IPS-18a (cell line): ENCODE data around the gene ALKBH8.
"Not testable (repeated sequence)": the region's sequence is repeated elsewhere in the genome, so short reads cannot be mapped to it uniquely, and the experiment has no call there.

Experiments
- H3K27ac ChIP-seq: one replicate; pipeline ENCODE4 v1.5.1; 2013; ENCODE audit warnings: low read length
- H3K27me3 ChIP-seq: one replicate; pipeline ENCODE4 v1.6.1; 2013; ENCODE audit warnings: mild to moderate bottlenecking, low read length; ENCODE audit not compliant: control insufficient read depth, insufficient read depth
- H3K36me3 ChIP-seq: one replicate; pipeline ENCODE4 v1.6.1; 2013; ENCODE audit warnings: low read depth, low read length; ENCODE audit not compliant: control insufficient read depth
- H3K4me1 ChIP-seq: one replicate; pipeline ENCODE4 v1.6.1; 2013; ENCODE audit warnings: low read depth, low read length; ENCODE audit not compliant: control insufficient read depth
- H3K4me3 ChIP-seq: one replicate; pipeline ENCODE4 v1.5.1; 2013; ENCODE audit warnings: low read length
- H3K9ac ChIP-seq: one replicate; pipeline ENCODE4 v1.6.1; 2013; ENCODE audit warnings: mild to moderate bottlenecking, low read length, moderate library complexity
- H3K9me3 ChIP-seq: one replicate; pipeline ENCODE4 v1.6.1; 2013; ENCODE audit warnings: low read depth, low read length; ENCODE audit not compliant: control insufficient read depth

The ALKBH8 gene

DNA sequence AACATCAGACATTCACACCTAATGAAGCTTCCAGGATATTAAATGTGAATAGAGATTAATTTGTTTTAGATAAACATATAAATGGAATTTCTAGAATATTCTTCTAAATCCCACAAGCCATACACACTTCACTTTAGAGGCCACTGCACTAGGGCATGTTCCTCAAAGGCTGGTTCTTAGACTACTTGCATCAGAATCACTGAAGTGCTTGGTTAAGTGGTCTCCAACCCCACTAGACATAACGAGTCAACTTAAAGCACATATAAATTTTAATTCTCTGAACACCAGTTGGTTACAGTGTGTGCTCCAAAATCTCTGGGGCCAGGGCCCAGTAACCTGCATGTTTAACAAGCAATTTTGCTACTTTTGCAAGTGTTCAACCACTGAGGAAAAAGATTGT, 7.9 kb upstream of the ALKBH8 start:
- no peak overlapping the region for H3K4me3 ChIP-seq
- H3K9me3 ChIP-seq = no peaks in the 10 kb centered on the region
- no peaks in the 10 kb centered on the region for H3K27me3 ChIP-seq
- H3K4me1 ChIP-seq = no peaks in the 10 kb centered on the region
- no peak overlapping the region for H3K27ac ChIP-seq
- no peak overlapping the region for H3K9ac ChIP-seq
- no peaks in the 10 kb centered on the region for H3K36me3 ChIP-seq

GRCh38 chr11:107570015-107570414, 4.5 kb upstream of the ALKBH8 start:
- Histone ChIP-seq H3K4me1 (peaks cover 3% of the 10 kb centered on the region), H3K9me3 (no peaks in the 10 kb centered on the region), H3K4me3 (no peak overlapping the region), H3K9ac (no peak overlapping the region), H3K27me3 (no peaks in the 10 kb centered on the region), H3K27ac (no peak overlapping the region), H3K36me3 (no peaks in the 10 kb centered on the region)

- peaks cover 3% of the 10 kb centered on the region for H3K4me1 ChIP-seq
- no peaks in the 10 kb centered on the region for H3K27me3 ChIP-seq
- no peak overlapping the region for H3K4me3 ChIP-seq
- H3K9me3 ChIP-seq = no peaks in the 10 kb centered on the region
- no peaks in the 10 kb centered on the region for H3K36me3 ChIP-seq
- H3K27ac ChIP-seq = no peak overlapping the region
- no peak overlapping the region for H3K9ac ChIP-seq
Measured at GRCh38 chr11:107567739-107568335, 2.3 kb upstream of the ALKBH8 start.

- Histone ChIP-seq H3K36me3 (no peaks in the 10 kb centered on the region), H3K4me1 (peaks cover 3% of the 10 kb centered on the region), H3K27ac (no peak overlapping the region), H3K4me3 (no peak overlapping the region), H3K9me3 (no peaks in the 10 kb centered on the region), H3K9ac (no peak overlapping the region), H3K27me3 (no peaks in the 10 kb centered on the region)
Measured at GRCh38 chr11:107566569-107566968, 1.0 kb upstream of the ALKBH8 start.

DNA sequence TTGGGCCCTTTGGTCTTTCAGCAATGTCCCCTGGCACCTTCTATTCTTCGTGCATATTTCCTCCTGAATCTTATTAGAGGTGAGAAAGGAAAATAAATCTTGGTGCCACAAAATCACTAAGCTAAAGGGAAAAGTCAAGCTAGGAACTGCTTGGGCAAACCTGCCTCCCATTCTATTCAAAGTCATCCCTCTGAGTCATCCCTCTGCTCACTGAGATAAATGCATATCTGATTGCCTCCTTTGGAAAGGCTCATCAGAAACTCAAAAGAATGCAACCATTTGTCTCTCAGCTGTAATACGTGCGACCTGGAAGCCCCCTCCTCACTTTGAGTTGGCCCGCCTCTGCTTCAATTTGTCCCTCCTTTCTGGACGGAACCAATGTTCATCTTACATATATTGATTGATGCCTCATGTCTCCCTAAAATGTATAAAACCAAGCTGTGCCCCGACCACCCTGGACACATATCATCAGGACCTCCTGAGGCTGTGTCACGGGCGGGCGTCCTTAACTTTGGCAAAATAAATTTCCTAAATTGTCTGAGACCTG, 493 bp upstream of the ALKBH8 start:
- not testable (repeated sequence) for H3K36me3 ChIP-seq, H3K27me3 ChIP-seq, H3K27ac ChIP-seq, H3K9me3 ChIP-seq, H3K4me1 ChIP-seq
- Histone ChIP-seq H3K4me3 (peak overlapping the region; percentile 93), H3K9ac (peak overlapping the region; percentile 74)

DNA sequence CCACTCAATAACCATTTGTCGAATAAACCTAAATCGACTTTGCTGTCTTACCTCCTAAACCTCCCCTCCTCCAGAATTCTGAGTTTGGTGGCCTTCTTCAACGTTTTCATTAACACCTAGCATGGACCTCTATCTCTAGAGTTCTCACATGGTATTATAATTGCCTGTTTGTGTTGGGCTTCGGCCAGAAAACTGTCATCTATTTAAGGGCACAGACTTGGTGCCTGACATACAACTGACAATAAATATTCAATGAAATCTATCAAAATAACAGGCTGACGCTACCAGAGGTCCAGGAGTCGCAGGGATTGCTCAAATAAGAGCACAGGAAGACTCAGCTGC, 687 bp downstream of the ALKBH8 start:
- Histone ChIP-seq H3K4me3 (peak overlapping the region; percentile 93), H3K27ac (no peak overlapping the region), H3K9me3 (no peaks in the 10 kb centered on the region), H3K4me1 (peaks cover 3% of the 10 kb centered on the region), H3K36me3 (no peaks in the 10 kb centered on the region), H3K9ac (peak overlapping the region; percentile 74), H3K27me3 (no peaks in the 10 kb centered on the region)

DNA sequence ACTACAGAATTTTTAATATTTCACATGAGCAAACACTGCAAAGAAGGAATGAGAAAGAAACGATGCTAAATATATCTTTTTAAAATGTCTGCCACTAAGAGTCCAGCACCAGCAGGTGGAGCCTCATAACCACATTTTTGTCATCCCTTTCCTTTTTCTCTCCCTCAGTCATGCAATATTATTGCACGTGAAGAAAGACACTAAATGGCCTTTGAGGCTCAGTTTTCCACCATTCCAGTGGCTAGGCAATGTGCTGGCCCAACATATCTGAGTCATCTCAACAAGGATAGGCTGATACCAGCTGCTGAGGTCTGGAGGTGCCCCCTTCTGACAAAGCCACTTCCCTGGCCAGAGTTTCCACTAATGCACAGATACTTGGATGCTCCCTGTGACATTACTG, 1.8 kb downstream of the ALKBH8 start:
- Histone ChIP-seq H3K9me3 (no peaks in the 10 kb centered on the region), H3K36me3 (peaks cover 3% of the 10 kb centered on the region), H3K4me1 (peaks cover 3% of the 10 kb centered on the region), H3K27ac (no peak overlapping the region), H3K9ac (no peak overlapping the region), H3K4me3 (no peak overlapping the region), H3K27me3 (no peaks in the 10 kb centered on the region)

DNA sequence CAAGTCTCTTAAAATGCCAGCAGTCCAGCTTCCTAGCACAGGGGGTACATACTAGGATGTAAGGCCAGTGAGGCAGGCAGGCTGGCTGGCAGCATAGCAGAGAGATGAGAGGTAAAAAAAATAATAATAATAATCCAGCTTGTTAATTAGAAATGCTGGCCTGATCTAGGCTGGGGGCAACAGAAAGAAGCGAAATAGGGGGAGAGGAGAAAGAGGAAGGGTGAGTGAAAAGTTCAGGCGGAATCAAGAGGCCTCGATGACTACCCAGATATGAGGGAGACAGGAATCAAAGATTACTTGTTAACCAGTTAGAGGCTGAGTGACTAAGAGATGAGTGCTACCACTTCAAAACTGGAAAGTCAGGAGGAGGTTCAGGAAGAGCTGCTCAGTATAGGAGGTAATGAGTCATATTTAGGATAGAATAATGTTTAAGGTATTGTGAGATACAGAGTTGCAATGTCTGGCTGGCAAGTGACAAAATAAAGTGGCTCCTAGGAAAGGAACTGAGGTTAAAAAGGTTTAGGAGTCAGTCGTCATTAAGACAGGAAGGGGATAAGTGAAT, 2.8 kb downstream of the ALKBH8 start:
- no peak overlapping the region for H3K4me3 ChIP-seq
- no peak overlapping the region for H3K9ac ChIP-seq
- no peaks in the 10 kb centered on the region for H3K27me3 ChIP-seq

GRCh38 chr11:107561688-107562087, 3.8 kb downstream of the ALKBH8 start:
- no peaks in the 10 kb centered on the region for H3K27me3 ChIP-seq
- no peak overlapping the region for H3K4me3 ChIP-seq
- no peaks in the 10 kb centered on the region for H3K9me3 ChIP-seq
- H3K27ac ChIP-seq = no peak overlapping the region
- H3K36me3 ChIP-seq = peaks cover 3% of the 10 kb centered on the region
- H3K9ac ChIP-seq = no peak overlapping the region
- peaks cover 3% of the 10 kb centered on the region for H3K4me1 ChIP-seq

More for the DNA sequence above, 2.8 kb downstream of the ALKBH8 start:
- Histone ChIP-seq H3K4me1 (peaks cover 3% of the 10 kb centered on the region), H3K9me3 (no peaks in the 10 kb centered on the region), H3K27ac (no peak overlapping the region), H3K36me3 (peaks cover 3% of the 10 kb centered on the region)

- no peaks in the 10 kb centered on the region for H3K9me3 ChIP-seq
- H3K27ac ChIP-seq = no peak overlapping the region
- H3K27me3 ChIP-seq = no peaks in the 10 kb centered on the region
- H3K9ac ChIP-seq = no peak overlapping the region
- H3K36me3 ChIP-seq = peaks cover 19% of the 10 kb centered on the region
- H3K4me3 ChIP-seq = no peak overlapping the region
- no peaks in the 10 kb centered on the region for H3K4me1 ChIP-seq
Measured at GRCh38 chr11:107550304-107550703, 15.2 kb downstream of the ALKBH8 start.

DNA sequence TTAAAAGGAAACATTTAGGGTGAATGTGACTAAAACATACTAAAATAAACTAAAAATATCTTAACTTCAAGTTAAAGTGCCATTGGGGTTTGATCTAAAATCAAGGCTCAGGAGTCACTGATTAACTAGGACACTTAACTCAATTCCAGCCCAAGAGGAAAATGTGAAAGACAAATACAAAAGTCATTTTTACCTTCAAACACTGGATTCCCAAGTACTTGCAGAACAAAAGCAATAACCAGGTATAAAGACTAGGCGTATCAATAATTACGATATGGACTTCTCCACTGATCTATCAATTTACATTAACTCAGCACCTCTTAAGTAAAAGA, 15.6 kb downstream of the ALKBH8 start:
- H3K36me3 ChIP-seq = peaks cover 19% of the 10 kb centered on the region
- no peaks in the 10 kb centered on the region for H3K4me1 ChIP-seq
- H3K9ac ChIP-seq = no peak overlapping the region
- H3K4me3 ChIP-seq = no peak overlapping the region
- H3K27ac ChIP-seq = no peak overlapping the region
- no peaks in the 10 kb centered on the region for H3K27me3 ChIP-seq
- no peaks in the 10 kb centered on the region for H3K9me3 ChIP-seq

DNA sequence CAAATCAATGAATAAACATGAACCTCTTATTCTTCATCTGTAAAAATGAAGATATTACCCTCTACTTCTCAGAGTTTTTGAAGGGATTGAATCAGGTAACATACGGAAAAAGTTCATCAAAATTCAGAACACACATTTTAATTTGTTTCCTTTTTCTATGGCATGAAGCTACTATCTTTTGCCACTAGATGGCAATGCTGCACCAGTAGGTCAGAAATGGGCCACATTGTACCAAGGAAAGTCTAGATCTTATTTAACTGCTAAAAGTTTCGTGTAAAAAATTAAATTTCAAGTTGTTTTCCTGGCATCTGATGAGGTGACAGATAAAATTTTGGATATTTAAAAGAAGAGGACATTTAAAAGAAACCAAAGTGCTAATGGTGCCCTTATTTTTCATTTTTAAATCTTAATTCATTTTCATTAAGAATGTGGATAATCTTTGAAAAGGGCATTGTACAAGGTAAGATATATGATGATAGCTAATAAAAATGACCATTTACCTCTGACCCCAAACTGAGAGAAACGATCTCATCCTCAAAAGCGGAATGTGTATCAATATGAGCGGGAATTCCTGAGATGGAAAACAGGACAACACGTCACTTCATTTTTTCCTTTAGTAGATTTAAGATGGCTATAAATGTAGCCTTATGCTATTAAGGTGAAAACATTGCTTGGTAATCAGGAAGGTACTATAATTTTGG, 16.1 kb downstream of the ALKBH8 start:
- Histone ChIP-seq H3K4me3 (no peak overlapping the region), H3K27me3 (no peaks in the 10 kb centered on the region), H3K9ac (no peak overlapping the region), H3K27ac (no peak overlapping the region), H3K9me3 (no peaks in the 10 kb centered on the region), H3K36me3 (peaks cover 19% of the 10 kb centered on the region), H3K4me1 (no peaks in the 10 kb centered on the region)
